HG02840 (cell line): ENCODE measurements around the gene COL23A1.

Experiments
- ATAC-seq: cut with Tn5 transposase; IDR thresholded peaks from one replicate; pipeline ENCODE4 v1.9.1; 2021; ENCODE audit warnings: mild to moderate bottlenecking, moderate library complexity, moderate number of reproducible peaks; ENCODE audit not compliant: unreplicated experiment, low FRiP score

COL23A1 gene

DNA sequence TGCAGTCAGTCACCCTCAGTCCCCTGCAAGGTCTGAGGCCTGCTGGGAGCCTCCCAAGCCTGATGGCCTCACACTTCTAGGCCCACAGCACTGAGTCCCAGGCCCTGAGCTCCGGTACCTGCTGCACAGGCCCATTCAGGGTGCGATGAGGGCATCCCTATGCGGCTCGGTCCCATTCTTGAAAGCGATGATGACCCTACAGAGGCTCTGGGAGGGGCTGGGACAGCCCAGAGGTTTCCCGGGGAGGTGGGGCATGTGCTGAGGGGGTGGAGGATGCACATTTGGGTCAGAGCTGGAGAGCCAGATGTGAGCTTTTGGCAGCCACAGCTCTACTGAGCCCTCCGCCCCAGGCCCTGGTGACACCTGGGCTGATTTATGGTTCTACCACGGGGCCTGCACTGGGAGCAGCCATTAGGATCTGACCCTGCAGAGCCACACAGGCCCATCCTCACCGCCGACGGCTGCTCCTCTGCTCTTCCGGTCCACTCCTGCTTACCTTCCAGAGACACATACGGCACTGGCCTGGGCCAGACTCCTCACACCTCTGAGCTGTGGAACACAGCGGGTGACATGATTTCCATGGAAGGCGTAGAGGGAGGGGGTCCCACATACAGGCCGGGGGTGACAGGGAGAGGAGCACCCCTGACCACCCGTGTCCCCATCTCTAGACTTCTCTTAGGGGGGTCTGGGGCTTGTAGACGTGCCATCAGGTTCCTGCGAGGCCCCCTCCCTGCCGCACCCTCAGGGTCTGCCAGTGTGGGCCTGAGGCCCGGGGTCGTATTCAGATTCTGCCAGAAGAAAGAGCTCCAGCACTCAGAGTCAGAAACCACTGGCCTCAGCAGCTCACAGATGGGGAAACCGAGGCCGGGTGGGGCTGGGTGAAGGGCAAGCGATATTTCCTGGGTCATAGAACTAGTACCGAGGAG lies 53.4 kb downstream of the COL23A1 start:
- ATAC-seq: no peak

DNA sequence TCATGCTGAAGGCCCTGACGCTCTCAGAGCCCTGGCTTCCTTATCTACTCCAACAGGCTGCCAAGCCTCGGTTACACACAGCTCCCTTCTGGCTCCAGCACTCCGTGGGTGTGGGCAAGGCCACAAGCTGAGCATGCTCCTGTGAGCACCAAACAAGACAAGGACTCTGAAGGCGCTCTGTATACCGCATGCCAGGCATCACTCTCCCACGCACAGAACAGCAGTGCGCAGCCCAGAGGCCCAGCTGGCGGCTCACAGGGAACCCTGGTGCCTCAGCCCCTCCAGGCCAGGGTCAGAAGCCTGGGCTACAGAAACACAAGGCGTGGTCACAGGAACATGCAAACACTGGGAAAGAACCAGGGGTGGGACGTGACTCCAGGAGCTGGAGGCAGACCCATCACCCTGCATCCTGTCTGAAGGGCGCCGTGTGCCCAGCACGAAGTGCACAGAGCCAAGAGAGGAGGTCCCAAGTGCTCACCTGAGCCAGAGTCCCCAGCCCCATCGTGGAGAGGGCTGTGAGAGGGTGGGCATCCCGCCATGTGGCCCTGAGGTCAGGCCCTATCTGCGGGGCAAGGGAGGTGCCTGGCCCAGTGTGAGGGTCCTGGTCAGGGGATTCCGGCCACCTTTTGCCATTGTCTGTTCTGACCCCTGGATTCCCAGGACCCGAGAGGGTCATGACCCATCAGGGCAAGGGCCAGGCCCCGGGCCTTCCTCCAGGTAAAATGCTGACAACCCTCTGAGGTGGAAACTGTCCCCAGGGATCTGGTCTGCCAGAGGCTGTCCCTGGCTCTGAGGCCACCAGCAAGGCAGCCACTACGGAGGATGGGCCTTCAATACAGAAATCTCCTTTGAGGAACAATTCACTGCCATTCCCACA lies 54.7 kb downstream of the COL23A1 start:
- no peak for ATAC-seq

DNA sequence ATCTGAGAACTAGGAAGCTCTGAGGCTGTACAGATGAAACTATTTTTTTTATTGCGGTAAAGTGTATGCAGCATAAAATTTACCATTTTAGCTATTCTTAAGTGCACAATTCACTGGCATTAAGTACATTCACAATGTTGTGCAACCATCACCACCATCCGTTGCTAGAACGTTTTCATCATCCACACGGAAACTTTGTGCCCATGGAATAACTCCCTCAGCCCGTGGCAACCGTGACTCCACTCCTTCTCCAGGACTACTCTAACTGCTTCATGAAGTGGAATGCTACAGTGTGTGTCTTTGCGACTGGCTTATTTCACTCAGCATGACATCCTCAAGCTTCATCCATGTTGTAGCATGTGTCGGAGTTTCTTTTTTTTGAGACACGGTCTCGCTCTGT lies 57.1 kb downstream of the COL23A1 start:
- no peak for ATAC-seq

DNA sequence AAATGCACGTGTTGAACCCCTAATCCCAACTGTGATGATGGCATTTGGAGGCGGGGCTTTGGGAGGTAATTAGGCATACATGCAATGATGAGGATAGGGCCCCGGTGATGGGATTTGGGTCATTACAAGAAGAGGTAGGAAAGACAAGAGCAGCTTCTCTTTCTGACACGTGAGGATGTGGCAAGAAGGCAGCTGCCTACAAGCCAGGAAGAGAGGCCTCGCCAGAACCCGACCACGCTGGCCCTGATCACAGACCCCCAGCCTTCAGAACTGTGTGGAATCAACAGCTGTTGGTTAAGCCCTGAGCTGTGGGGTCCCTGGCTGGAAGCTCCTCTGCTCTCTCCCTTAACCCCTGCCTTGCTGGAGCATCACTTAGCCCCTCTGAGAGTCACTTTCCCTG lies 57.5 kb downstream of the COL23A1 start:
- ATAC-seq: no peak

DNA sequence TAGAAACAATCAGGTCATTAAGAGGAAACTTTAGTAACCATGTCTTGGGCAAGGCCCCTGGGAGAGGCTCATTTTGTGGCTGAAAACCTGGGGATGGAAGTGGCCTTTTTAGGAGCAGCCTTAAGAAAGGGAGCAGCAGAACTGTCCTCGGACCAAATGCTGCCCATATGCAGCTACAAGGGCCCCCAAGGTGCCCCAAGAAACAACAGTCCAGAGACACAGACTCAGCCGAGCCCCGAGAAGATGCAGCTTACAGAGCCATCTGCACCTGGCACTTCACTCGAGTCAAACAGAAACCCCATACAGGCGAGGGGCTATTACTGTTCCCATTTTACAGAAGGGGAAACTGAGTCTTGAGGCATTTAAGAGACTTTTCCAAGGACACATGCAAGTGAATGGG lies 58.0 kb downstream of the COL23A1 start:
- ATAC-seq: no peak

DNA sequence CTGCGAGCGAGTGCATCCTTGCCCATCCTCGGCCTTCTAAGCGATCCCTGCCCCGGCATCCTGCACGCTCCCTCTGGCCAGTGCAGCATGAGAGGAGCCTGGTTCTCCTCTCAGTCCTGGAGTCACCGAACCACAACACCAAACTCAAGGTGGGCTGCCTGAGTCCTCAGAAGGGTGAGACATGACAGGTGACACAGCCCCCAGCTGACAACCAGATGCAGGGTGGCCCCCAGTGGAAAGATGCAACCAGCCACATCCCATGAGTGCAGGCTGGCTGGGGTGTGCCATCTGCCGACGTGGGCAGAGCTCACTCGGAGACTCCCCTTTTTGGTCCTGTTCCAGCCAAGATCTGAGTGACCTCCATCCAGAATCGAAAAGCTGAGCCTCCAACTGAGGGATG lies 58.4 kb downstream of the COL23A1 start:
- ATAC-seq: no peak

DNA sequence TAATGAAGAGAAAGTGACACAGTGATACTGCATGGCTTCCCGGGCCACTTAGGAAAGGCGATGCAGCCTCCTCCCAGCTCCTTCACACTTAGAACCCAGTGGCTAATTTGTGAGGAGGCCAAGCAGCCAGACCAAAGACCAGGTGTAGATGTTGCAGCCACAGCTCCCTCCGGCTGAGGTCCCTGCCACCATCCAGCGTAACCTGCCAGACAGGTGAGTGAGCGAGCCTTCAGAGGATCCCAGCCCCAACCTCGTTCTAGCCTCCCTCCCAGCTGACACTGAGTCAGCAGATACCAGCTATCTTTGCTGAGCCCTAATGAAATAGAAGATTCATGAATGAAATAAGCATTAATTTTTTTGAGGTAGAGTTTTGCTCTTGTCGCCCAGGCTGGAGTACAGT lies 59.7 kb downstream of the COL23A1 start:
- no peak for ATAC-seq

DNA sequence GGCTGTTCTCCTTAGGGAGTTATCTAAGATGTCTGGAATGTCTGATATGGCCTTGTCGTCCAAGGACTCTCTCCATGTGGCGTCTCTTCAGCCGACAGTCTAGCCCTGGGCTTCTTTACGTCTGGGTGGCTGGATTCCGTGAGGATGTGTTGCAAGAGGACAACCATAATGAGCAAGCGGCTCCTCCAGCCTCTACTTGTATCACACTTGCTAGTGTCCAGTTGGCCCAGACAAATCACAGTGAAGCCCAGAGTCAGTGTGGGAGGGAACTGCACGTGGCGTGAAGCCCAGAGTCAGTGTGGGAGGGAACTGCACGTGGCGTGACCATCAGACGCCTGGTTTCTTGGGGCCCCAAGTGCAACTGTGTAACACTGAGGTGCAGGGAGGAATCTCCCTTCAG lies 61.1 kb downstream of the COL23A1 start:
- no peak for ATAC-seq

DNA sequence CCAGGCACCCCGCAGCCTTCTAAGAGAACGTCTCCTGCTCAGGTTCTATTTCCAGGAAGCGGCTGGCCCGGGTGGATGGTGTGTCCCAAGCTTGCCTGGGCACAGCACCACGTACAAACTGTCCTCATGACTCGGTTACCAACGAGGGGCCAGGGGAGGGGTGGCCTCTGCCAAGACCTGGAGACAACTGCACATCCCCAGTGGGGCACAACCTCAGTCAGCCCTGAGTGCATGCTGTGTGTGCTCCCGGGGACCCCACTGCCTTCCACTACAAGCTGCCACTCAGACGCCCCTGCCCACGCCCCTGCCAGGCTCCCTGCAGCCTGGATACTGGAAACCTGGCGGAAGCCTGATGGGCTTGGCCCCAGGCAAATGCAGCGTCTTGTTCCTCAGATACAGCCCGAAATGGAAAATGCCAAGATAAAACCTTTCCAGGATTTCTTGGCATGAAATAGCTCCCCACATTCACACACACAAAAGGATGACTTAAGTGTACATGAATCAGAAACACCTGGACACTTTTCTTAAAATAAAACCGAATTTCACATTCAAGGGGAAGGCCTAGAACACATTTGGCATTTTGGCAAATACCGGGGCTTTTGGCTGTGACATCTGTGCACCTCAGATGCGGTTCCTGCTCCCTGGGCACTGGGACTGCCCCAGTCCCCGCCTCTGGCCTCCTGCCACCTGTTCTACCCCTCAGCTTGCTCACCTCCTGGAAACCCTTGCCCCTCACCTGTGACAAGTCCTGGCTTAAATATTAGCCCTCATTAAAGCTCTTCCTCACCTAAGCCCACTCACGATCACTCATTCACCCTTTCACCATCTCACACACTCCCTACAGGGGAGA lies 62.5 kb downstream of the COL23A1 start:
- no peak for ATAC-seq

DNA sequence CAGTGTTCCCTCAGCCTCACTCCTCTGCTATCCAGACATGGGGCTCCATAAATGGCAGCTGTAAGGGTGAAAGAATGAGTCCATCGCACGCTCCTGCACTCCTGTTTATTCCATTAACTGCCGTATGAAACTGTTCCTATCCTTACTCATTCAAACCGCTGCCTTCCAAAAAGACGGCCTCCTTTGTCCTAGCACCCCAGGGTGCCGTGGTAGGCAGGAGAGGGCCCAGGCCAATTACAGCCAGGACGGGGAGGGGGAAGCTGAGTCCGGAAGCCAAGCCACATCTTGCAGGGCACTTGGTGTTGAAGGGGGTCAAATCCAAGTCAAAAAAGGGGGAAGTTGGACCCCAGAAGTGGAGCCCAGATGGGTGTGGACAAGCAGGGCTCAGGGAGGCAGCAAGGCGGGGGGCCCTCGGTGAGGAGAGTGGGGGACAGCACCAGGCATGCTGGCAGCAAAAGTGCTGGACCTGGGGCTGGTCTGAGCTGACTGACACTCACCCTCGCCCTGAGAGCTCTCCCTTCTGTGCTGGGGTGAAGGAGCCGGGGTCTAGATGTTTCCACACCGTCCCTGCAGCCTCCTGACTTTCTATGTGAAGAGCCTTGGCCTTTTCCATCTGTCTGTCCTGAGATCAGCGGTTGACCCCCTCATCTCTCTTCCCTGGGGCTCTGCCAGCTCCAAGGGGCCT lies 63.3 kb downstream of the COL23A1 start:
- ATAC-seq: no peak

DNA sequence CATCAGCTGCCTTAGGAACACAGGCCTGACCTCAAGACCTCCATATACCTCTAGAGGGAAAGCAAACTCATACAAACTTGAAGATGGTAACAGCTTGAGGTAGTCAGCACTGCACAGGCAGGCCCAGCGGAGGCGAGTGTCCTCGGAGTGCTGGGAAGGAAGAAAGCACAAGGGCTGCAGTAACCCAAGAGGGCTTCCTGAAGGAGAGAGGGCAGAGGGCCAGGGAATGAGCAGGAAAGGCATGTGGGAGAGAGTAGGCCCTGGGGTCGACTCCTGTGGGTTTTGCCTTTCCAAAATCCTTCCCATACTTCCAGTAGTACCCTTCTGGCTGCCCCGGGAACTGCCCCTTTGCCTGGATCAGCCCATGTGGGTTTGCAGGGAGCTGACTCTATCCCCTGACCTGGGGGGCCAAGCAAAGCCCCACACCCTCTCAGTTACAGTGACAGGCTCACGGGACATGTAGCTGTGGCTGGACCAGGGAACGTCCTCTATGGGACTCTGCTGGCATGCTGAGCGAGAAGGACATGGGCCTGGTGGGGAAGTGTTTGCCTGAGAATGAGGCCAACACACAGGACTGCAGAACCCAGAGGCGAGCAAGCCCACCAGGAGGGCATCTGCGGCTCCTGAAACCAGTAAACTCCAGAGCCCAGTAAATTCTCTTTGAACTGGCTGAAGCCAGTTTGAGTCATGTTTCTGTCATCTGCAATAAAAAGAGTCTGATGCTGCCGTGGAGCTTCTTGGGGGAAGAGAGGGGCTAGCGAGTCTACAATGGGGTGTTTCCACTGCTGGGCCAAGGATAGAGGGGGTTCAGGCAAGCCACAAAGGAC lies 64.1 kb downstream of the COL23A1 start:
- no peak for ATAC-seq

DNA sequence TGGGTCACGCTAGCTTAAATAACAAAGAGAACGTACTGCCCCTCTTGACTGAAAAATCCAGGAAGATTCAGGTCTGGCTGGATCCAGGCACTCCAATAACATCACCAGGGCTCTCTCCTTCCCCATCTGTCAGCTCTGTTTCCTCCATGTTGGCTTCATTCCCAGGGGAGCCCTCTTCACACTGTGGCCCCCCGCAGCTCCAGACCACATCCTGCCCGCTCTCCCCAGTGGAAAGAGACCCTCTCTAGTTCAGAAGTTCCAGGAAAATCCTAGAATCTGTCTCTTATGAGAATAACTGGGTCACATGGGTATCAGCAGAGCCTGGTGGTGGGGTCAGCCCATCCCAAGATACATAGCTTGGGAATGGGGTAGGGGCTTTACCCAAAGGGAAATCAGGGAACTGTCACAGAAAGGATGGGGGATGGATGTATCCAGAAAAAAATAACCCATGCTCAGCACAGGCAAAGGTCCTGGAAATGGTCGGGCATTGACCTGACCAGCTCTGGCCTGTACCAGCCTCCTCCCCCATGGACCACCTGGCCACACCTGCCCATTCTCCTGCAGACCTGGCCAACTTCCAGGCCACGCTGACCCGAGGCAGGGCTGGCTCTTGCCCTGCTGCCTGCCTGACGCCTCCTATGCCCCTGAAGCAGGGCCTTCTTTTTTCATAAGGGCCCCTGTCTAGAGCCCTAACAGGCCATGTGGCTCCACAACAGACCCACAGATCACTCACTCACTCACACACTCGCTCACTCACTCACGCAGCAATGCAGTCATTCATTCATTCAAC lies 65.9 kb downstream of the COL23A1 start:
- no peak for ATAC-seq

DNA sequence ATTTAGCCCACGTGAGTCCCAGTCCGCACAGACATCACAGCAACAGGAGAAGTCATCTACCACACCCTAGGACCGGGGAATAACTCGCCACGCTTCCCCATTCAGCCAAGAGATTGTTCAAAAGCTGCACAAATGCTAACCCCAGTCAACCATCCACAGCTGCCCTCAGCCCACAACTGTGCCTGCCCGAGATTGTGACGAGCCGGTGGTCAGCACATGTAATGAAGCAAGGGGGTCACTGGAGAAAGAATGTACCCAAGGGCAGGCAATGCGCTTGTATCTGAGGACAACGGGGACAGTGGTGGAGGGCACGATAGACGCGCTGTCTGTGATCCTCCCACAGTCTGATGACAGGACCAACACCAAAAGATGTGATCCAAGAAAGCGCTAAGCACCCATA lies 67.8 kb downstream of the COL23A1 start:
- ATAC-seq: no peak

DNA sequence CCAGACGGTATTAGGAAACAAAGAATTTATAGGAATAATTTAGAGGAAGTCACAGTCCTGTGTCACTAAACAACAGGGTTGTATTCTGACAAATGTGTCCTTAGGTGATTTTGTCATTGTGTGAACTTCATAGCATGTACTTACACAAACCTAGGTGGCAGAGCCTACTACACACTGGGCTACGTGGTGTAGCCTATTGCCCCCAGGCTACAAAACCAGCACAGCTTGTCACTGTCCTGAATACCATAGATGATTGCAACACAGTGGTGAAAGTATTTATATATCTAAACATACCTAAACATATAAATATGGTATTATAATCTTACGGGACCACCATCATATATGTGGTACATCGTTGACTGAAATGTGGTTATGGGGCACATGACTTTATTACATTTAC lies 69.3 kb downstream of the COL23A1 start:
- ATAC-seq: no peak

DNA sequence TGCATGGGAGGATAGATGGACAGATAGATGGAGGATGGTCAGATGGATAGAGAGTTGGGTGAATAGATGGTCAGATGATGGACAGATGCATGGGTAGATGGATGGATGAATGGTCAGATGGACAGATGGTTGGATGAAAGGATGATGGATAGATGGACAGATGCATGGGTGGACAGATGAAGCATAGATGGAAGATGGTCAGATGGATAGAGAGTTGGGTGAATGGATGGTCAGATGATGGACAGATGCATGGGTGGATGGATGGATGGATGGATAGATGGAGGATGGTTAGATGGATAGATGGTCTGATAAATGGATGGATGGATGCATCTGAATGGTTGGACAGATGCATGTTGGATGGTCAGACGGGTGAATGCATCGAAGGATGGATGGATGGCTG lies 70.4 kb downstream of the COL23A1 start:
- no peak for ATAC-seq

DNA sequence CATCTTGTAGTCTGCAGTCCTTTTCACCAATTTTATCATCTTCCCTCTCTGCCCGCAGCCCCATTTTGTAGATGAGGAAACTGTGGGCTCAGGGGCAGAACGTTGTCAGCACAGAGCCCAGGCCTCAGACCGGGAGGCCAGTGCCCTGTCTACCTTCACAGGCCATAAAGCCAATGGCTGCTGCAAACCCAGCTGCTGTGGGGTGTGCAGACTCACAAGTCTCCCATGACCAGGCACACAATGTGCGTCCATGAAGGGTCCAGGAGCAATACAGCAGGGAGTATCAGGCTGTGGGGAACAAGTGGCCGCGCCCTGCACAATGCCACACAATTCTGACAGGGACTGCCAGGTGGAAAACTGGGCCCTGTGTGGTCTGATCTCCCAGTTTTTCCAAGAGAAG lies 71.0 kb downstream of the COL23A1 start:
- ATAC-seq: no peak

DNA sequence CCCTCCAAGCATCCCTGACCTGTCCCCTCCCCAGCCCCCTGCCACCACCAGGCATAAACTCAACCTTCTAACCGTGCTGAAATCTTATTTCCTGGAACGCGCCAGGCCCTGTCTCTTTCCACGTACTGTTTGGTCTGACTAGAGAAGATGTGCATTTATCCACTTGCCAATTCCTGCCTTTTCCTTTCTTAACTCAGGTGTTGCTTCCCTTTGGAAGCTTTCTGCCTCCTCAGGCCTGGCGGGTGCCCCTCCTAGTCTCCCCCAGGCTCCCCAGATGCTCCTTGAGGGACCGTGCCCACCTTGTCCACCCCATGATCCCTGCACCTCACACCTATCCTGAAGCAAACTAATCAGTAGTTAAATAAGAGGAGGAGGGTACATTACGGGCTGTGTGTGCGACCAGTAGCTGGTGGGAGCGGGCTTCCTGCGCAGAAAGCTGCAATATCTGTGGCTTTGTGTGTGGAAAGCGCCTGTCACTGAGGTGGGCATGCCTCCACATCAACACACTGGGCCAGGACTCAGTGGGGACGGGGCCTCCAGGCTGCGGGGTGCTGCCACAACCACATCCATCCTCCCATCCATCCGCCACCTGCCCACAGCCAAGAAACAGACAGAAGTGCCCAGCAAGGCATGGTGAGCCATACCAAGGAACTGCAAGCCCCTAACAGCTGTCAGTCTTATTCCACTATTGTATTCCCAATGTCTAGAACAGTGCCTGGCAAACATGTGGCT lies 73.5 kb downstream of the COL23A1 start:
- ATAC-seq: no peak
